NCI-H1092 (cell line): ENCODE measurements around the gene NLGN4X.

Experiments
- DNase-seq: peaks from one replicate; lab custom pipeline; 2025; lab: John Stamatoyannopoulos, UW

NLGN4X gene

DNA sequence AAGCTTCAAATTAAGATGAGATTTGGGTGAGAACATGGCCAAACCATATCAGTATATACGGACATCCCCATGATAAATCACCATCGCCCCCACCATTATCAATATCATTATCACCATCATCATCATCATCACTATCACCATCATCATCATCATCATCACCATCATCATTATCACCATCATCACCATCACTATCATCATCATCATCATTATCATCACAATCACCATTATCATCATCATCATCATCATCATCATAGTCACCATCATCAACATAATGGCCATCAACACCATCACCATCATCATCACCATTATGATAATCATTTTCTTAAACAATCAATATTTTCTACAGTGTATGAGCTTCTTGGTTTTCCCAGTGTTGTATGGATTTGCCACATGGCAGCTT, 360.9 kb downstream of the NLGN4X start:
- no peak for DNase-seq

DNA sequence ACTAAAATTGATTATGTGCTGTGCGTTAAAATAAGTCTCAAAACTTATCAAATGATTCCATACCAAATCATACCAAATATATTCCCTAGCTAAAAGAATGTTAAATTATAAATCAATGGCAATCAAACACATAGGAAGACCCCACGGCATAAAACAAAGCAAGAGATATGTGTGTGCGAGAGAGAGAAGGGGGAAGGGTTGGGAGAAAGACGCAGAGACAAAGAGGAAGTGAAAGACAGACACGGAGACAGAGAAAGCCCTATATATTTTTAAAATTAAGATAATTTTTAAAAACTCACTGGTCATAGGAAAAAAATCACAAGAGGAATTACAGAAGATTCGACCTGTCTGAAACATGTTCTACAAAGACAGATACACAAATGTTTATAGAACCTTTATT, 371.4 kb downstream of the NLGN4X start:
- DNase-seq = no peak

DNA sequence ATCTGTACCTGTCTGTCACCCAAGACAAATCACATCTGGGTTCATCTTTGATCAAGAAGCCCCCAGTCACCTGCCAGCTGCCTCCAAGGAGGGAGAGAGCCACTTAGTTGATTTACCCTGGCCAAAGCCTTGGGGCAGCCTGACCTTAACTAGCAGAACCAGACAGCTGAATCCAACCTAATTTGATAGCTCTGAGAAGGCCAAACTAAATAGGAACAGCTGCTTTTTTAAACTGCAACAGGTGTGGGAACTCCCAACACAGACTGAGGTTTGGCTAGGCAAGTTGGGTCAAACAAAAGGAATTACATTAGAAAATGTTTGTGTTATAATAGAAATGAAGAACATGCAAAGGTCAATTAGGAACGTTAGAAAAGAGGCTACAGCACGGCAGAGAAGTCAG, 375.7 kb downstream of the NLGN4X start:
- no peak for DNase-seq

DNA sequence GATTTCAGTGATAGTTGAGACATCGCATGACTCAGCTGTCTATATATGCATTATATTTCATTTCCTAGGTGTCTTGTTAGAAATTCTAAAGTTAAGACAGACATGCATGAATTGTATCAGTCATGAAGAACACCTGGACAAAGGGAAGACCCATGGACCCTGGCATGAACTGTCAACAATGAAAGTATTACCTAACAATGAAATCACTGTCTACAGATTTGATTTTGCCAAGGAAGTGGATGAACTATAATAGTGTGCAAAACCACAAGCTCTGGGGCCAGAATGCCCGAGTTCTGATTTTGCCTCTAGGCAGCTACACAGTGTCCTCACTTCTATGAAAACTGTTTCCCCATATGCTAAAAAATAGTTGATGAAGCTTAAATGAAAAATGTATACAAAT, 386.1 kb downstream of the NLGN4X start:
- no peak for DNase-seq
